T-helper 1 cell (primary cell): ENCODE data around the gene RGL1.

ENCODE experiments used
- DNase-seq, 5 donors: peaks; one replicate each; pipeline ENCODE4 v3.0.0-alpha.2; 2012 to 2020

The RGL1 gene

DNA sequence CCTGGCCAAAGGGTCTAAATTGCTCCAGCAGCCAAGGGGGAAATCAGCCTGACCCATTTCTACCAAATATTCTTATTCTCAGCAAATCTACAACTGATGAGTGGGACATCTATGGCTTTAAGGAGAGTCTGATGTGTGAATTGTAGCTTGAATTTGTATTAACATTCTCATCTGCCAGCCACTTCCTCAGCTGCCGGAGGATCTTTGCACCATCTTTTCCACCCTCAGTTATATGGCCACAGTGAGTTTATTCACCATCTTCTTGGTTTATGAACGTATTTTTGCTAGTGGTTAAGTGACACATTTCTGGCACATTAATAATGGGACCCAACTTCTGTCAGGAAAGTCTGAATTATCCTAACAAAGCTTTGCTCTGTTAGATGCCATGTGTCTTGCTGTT, 163.0 kb downstream of the RGL1 start:
- DNase-seq = peak in 1 of 5 donors; percentile 3

DNA sequence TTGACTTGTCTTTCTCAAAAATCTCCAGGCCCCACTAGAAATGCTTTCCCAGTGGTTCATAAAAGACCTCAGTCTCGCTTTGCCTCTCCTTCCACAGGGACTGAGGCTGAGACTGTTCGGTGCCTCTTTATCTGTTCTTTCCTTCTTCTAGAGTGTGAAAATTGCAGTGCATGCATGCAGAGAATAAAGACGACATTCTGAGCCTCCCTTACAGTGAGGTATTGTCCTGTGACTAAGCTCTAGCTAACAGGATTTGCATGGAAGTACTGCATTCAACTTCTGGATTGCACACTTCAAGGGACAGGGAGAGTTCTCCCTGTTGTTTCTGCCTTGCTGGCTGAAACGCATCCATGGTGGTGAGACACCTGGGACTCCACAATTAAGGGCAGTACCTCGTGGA, 163.5 kb downstream of the RGL1 start:
- DNase-seq = no peak

DNA sequence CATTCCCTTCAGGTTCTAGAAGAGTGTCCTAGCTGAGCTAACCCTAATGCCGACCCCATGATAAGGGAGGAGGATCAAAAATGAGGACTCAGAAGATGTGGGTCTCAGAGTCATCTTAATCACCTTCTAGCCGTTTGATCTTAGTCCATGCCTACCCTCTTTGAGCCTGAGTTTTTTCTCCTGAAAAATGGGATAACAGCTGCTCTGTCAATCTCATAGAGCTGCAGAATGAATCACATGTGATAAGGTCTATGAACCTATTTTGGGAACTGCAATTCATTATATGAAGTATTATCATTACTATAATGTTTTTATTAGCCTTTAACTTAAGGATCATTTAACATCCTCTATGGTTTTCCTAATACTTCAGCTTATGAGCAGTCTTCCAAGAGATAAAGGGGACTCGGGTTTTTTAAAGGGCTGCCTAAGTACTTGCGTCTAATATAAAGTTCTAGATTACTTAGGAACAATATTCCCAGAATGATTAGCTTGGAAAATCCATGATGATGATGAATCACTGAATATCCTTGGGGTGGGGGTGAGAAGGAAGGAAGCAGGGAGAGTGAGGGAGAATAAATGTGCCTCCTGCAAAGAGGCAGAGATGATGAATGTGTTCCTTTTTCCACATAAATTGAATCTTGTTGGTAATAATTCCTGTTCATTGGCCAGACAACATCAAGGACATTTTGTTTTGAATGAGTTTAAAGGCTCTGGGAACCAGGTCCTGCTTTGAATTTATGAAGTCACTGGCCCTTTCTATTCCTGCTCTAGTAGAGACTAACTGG, 165.8 kb downstream of the RGL1 start:
- no peak for DNase-seq

DNA sequence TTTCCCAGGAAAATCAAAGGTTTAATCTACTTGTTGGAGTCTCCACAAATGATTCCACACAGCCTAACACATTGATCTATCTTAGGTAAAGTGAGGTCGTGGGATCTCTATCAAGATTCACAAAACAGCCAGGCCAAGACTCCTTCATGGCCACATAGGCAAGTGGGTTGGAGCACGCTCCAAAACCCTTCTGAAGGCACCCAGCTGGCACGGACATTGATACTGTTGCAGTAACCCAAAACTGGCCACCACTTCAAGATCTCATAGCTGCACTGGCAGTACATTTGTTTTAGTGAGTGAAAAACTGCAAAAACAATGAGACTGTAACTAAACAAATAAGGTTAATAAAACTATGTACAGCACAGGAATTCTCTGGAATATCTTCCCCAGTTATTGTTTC, 170.7 kb downstream of the RGL1 start:
- DNase-seq = no peak

DNA sequence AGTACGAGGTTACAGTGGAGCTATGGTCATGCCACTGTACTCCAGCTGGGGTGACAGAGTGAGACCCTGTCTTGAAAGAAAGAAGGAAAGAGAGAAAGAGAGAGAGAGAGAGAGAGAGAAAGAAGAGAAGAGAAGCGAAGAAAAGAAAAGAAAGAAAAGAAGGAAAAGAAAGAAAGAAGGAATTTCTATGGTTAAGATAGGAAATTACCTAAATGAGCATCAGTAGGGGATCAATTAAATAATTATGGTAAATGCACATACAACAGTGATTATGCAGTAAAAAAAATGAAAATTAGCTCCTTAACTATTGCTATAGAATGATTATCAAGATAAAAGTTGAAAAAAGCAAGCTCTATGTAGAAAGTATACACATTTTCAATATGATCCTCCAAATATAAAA, 172.8 kb downstream of the RGL1 start:
- DNase-seq = no peak
